ENCODE measurements around the gene RGS16. TPM values are rescaled to one million over a fixed set of nuclear protein-coding genes. Genes with fewer than 3 reads are reported as not detected.

Gene RGS16
- total RNA-seq, 4 donors from 2014 or later, result 1.2 to 3.9 (median 3.5) TPM; not detected in 1

- no peak overlapping the region for H3K4me3 ChIP-seq
- H3K9me3 ChIP-seq, result no peaks in the 10 kb centered on the region
- TF ChIP-seq CTCF (IDR thresholded peaks at IDR 0.05) (no peak), POLR2A (IDR thresholded peaks at IDR 0.05) (no peak)
- no peak overlapping the region for H3K27ac ChIP-seq
- H3K27me3 ChIP-seq, result no peaks in the 10 kb centered on the region
- H3K36me3 ChIP-seq, result no peaks in the 10 kb centered on the region
- intact Hi-C loops (cut with DNase I; ENCODE audit: low total_unique reads), result no loop called here
- no peak for DNase-seq
- peaks cover 0 to under 1% of the 10 kb centered on the region in 2 donors for H3K4me1 ChIP-seq
These were observed 4.8 kb upstream of the RGS16 start for GRCh38 chr1:182608845-182609610.

GRCh38 chr1:182608236-182608635 is 4.0 kb upstream of the RGS16 start:
- Histone ChIP-seq H3K36me3 (no peaks in the 10 kb centered on the region), H3K27me3 (no peaks in the 10 kb centered on the region), H3K27ac (no peak overlapping the region), H3K4me1 (peaks cover 0 to 4% of the 10 kb centered on the region in 2 donors), H3K4me3 (no peak overlapping the region), H3K9me3 (no peaks in the 10 kb centered on the region)
- intact Hi-C loops (cut with DNase I; ENCODE audit: low total_unique reads), result no loop called here
- TF ChIP-seq CTCF (IDR thresholded peaks at IDR 0.05) (no peak), POLR2A (IDR thresholded peaks at IDR 0.05) (no peak)
- DNase-seq, result no peak

- H3K4me1 ChIP-seq, result peaks cover 0 to 4% of the 10 kb centered on the region in 2 donors
- intact Hi-C loops (cut with DNase I; ENCODE audit: low total_unique reads), result no loop called here
- DNase-seq, result no peak
- H3K9me3 ChIP-seq, result no peaks in the 10 kb centered on the region
- TF ChIP-seq POLR2A (IDR thresholded peaks at IDR 0.05) (no peak), CTCF (IDR thresholded peaks at IDR 0.05) (no peak)
- no peak overlapping the region for H3K4me3 ChIP-seq
- no peaks in the 10 kb centered on the region for H3K36me3 ChIP-seq
- no peaks in the 10 kb centered on the region for H3K27me3 ChIP-seq
- H3K27ac ChIP-seq, result no peak overlapping the region
These were observed 3.4 kb upstream of the RGS16 start for GRCh38 chr1:182607566-182607965.

GRCh38 chr1:182603646-182604174 is 479 bp downstream of the RGS16 start:
- peaks cover 0 to 4% of the 10 kb centered on the region in 2 donors for H3K4me1 ChIP-seq
- no peaks in the 10 kb centered on the region for H3K27me3 ChIP-seq
- H3K27ac ChIP-seq, result peak overlapping the region; percentile 2 to 47
- no peak for DNase-seq
- TF ChIP-seq POLR2A (IDR thresholded peaks at IDR 0.05), result no peak
- no peak for TF ChIP-seq CTCF (IDR thresholded peaks at IDR 0.05)
- H3K36me3 ChIP-seq, result no peaks in the 10 kb centered on the region
- intact Hi-C loops (cut with DNase I; ENCODE audit: low total_unique reads), result loop anchor here (5.0 kb wide), 1 partner anchor 179 kb away; no protein-coding TSS in a partner anchor
- H3K4me3 ChIP-seq, result peak overlapping the region; percentile 31 to 43
- H3K9me3 ChIP-seq, result no peaks in the 10 kb centered on the region

GRCh38 chr1:182602935-182603645 is 1.1 kb downstream of the RGS16 start:
- H3K4me1 ChIP-seq, result peaks cover 0 to 4% of the 10 kb centered on the region in 2 donors
- intact Hi-C loops (cut with DNase I; ENCODE audit: low total_unique reads), result loop anchor here (5.0 kb wide), 1 partner anchor 179 kb away; no protein-coding TSS in a partner anchor
- peak overlapping the region in 1 of 2 donors; percentile 13 for H3K27ac ChIP-seq
- DNase-seq, result no peak
- no peaks in the 10 kb centered on the region for H3K36me3 ChIP-seq
- no peak overlapping the region for H3K4me3 ChIP-seq
- TF ChIP-seq POLR2A (IDR thresholded peaks at IDR 0.05) (no peak), CTCF (IDR thresholded peaks at IDR 0.05) (no peak)
- no peaks in the 10 kb centered on the region for H3K27me3 ChIP-seq
- no peaks in the 10 kb centered on the region for H3K9me3 ChIP-seq

All from uterus (tissue), 4 donors.